ENCODE results near the gene F2. TPM values are rescaled to one million over a fixed set of nuclear protein-coding genes. Genes with fewer than 3 reads are reported as not detected.
"Not testable (repeated sequence)": the region's sequence is repeated elsewhere in the genome, so short reads cannot be mapped to it uniquely, and the experiment has no call there.

The F2 gene
- not detected in 2 replicates for polyA plus RNA-seq (2011; rRNA removed)
- not detected in 2 replicates for polyA minus RNA-seq (2011; rRNA and poly(A)+ RNA removed)

GRCh38 chr11:46719048-46719542 is at the start of gene F2:
F2 (plus strand) TSS chr11:46719213; CDS start chr11:46719236, 23 bp downstream.
- TF ChIP-seq, protein P1, sequence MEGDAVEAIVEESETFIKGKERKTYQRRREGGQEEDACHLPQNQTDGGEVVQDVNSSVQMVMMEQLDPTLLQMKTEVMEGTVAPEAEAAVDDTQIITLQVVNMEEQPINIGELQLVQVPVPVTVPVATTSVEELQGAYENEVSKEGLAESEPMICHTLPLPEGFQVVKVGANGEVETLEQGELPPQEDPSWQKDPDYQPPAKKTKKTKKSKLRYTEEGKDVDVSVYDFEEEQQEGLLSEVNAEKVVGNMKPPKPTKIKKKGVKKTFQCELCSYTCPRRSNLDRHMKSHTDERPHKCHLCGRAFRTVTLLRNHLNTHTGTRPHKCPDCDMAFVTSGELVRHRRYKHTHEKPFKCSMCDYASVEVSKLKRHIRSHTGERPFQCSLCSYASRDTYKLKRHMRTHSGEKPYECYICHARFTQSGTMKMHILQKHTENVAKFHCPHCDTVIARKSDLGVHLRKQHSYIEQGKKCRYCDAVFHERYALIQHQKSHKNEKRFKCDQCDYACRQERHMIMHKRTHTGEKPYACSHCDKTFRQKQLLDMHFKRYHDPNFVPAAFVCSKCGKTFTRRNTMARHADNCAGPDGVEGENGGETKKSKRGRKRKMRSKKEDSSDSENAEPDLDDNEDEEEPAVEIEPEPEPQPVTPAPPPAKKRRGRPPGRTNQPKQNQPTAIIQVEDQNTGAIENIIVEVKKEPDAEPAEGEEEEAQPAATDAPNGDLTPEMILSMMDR (IDR thresholded peaks at IDR 0.05; ENCODE audit: low read depth, low read length): no peak
- Histone ChIP-seq H3K27me3 (ENCODE audit: control insufficient read depth, insufficient read depth, low read length) (no peaks in the 10 kb centered on the region), H3K9me3 (ENCODE audit: control insufficient read depth, insufficient read depth, low read length) (no peaks in the 10 kb centered on the region), H3K4me3 (ENCODE audit: low read depth, low read length) (no peak within 1 kb of the TSS), H3K27ac (ENCODE audit: low read depth, low read length) (no peak within 1 kb of the TSS)
- ChIA-PET POLR2A (interaction anchor here (0.6 kb wide), 1 partner anchor 10 kb away, joined by 4 read pairs; no protein-coding TSS in a partner anchor), CTCF (no interaction called here)
- no peak for DNase-seq (ENCODE audit: low read depth, low spot score)

- TF ChIP-seq, protein P1 (IDR thresholded peaks at IDR 0.05; ENCODE audit: low read depth, low read length): peak; percentile 24; the same call in 1 of the 2 replicates
- no peak for DNase-seq (ENCODE audit: low read depth, low spot score)
- Histone ChIP-seq H3K9me3 (ENCODE audit: control insufficient read depth, insufficient read depth, low read length) (no peaks in the 10 kb centered on the region), H3K4me3 (ENCODE audit: low read depth, low read length) (no peak overlapping the region), H3K27ac (ENCODE audit: low read depth, low read length) (no peak overlapping the region), H3K27me3 (ENCODE audit: control insufficient read depth, insufficient read depth, low read length) (no peaks in the 10 kb centered on the region)
- ChIA-PET POLR2A (interaction anchor here (1.3 kb wide), 1 partner anchor 21 kb away, joined by 3 read pairs; no protein-coding TSS in a partner anchor), CTCF (no interaction called here)
Measured at GRCh38 chr11:46669711-46670139, 49.3 kb upstream of the F2 start.

DNA sequence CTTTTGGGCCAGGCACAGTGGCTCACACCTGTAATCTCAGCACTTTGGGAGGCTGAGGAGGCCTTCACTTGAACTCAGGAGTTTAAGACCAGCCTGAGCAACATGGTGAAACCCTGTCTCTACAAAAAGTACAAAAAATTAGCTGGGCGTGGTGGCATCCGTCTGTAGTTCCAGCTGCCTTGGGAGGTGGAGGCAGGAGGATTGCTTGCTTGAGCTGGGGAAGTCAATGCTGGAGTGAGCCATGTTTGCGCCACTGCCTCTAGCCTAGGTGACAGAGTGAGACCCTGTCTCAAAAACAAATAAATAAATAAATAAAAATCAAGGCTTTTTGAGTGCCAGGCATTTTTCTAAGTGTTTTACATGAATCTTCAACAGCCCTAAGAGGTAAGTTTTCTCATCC is 48.5 kb upstream of the F2 start:
- H3K4me3 ChIP-seq (ENCODE audit: low read depth, low read length); H3K9me3 ChIP-seq (ENCODE audit: control insufficient read depth, insufficient read depth, low read length); CTCF ChIA-PET; H3K27me3 ChIP-seq (ENCODE audit: control insufficient read depth, insufficient read depth, low read length); H3K27ac ChIP-seq (ENCODE audit: low read depth, low read length); DNase-seq (ENCODE audit: low read depth, low spot score): not testable (repeated sequence)
- POLR2A ChIA-PET: interaction anchor here (0.9 to 1.0 kb wide), 2 partner anchors 21 to 37 kb away, joined by 3 to 4 read pairs; no protein-coding TSS in a partner anchor

- Histone ChIP-seq H3K9me3 (ENCODE audit: control insufficient read depth, insufficient read depth, low read length) (no peaks in the 10 kb centered on the region), H3K27ac (ENCODE audit: low read depth, low read length) (no peak overlapping the region), H3K27me3 (ENCODE audit: control insufficient read depth, insufficient read depth, low read length) (no peaks in the 10 kb centered on the region), H3K4me3 (ENCODE audit: low read depth, low read length) (no peak overlapping the region)
- ChIA-PET POLR2A (no interaction called here), CTCF (interaction anchor here (1.0 kb wide), 1 partner anchor 16 kb away, joined by 3 read pairs; no protein-coding TSS in a partner anchor)
- no peak for DNase-seq (ENCODE audit: low read depth, low spot score)
- TF ChIP-seq, protein P1 (IDR thresholded peaks at IDR 0.05; ENCODE audit: low read depth, low read length): no peak
Measured at GRCh38 chr11:46671958-46672315, 47.1 kb upstream of the F2 start.

GRCh38 chr11:46672381-46672839 is 46.6 kb upstream of the F2 start:
- ChIA-PET CTCF (interaction anchor here (1.0 kb wide), 1 partner anchor 15 kb away, joined by 3 read pairs; no protein-coding TSS in a partner anchor), POLR2A (no interaction called here)
- TF ChIP-seq, protein P1 (IDR thresholded peaks at IDR 0.05; ENCODE audit: low read depth, low read length): no peak
- no peaks in the 10 kb centered on the region for H3K9me3 ChIP-seq (ENCODE audit: control insufficient read depth, insufficient read depth, low read length)
- DNase-seq (ENCODE audit: low read depth, low spot score): no peak
- H3K27me3 ChIP-seq (ENCODE audit: control insufficient read depth, insufficient read depth, low read length): no peaks in the 10 kb centered on the region
- no peak overlapping the region for H3K27ac ChIP-seq (ENCODE audit: low read depth, low read length)
- no peak overlapping the region for H3K4me3 ChIP-seq (ENCODE audit: low read depth, low read length)
